Neural progenitor cell (in vitro differentiated cells): ENCODE data around the gene SMC4. TPM values are rescaled to one million over a fixed set of nuclear protein-coding genes. Genes with fewer than 3 reads are reported as not detected.

Experiments used
- DNase-seq: peaks from one replicate; pipeline ENCODE4 v3.0.0-alpha.2; 2016; ENCODE audit warnings: low spot score
- H2AFZ ChIP-seq: fragments of 200-600 bp; sonication (generic); replicated peaks from 2 replicates; pipeline ENCODE4 v1.6.1; 2016; ENCODE audit warnings: antibody characterized with exemption
- H3F3A ChIP-seq: fragments of 200-600 bp; sonication (generic); 2 replicates; pipeline ENCODE4 v1.6.1; 2016; ENCODE audit warnings: antibody characterized with exemption, low read depth
- H3K27ac ChIP-seq: fragments of 200-600 bp; sonication (generic); 2 replicates; pipeline ENCODE4 v1.5.1; 2016; ENCODE audit warnings: mild to moderate bottlenecking
- H3K27me3 ChIP-seq: fragments of 200-600 bp; sonication (generic); 2 replicates; pipeline ENCODE4 v1.6.1; 2016; ENCODE audit warnings: mild to moderate bottlenecking, moderate library complexity
- H3K36me3 ChIP-seq: fragments of 200-600 bp; sonication (generic); 2 replicates; pipeline ENCODE4 v1.5.1; 2016
- H3K4me1 ChIP-seq: fragments of 200-600 bp; sonication (generic); 2 replicates; pipeline ENCODE4 v1.6.1; 2016; ENCODE audit warnings: mixed run types
- H3K4me2 ChIP-seq: fragments of 200-600 bp; sonication (generic); 2 replicates; pipeline ENCODE4 v1.6.1; 2016
- H3K4me3 ChIP-seq: fragments of 200-600 bp; sonication (generic); 2 replicates; pipeline ENCODE4 v1.5.1; 2016
- H3K79me2 ChIP-seq: fragments of 200-600 bp; sonication (generic); 2 replicates; pipeline ENCODE4 v1.6.1; 2016; ENCODE audit warnings: low read depth
- H3K9ac ChIP-seq: fragments of 200-600 bp; sonication (generic); 2 replicates; pipeline ENCODE4 v1.6.1; 2016
- H3K9me3 ChIP-seq: fragments of 200-600 bp; sonication (generic); 2 replicates; pipeline ENCODE4 v1.5.1; 2016; ENCODE audit warnings: low read depth
- H4K20me1 ChIP-seq: fragments of 200-600 bp; sonication (generic); 2 replicates; pipeline ENCODE4 v1.6.1; 2016; ENCODE audit warnings: low read depth
- H3K27ac Mint-ChIP-seq: 3 replicates; pipeline ENCODE4 v1.8.0; 2021; ENCODE audit warnings: mixed read lengths
- H3K27me3 Mint-ChIP-seq: 2 replicates; pipeline ENCODE4 v1.8.0; 2022; ENCODE audit warnings: low read depth, mild to moderate bottlenecking, inconsistent platforms, moderate library complexity, mixed read lengths; ENCODE audit not compliant: insufficient read depth
- H3K36me3 Mint-ChIP-seq: 3 replicates; pipeline ENCODE4 v1.8.0; 2021; ENCODE audit warnings: mixed read lengths
- H3K4me1 Mint-ChIP-seq: 3 replicates; pipeline ENCODE4 v1.8.0; 2021; ENCODE audit warnings: mixed read lengths
- H3K4me3 Mint-ChIP-seq: 3 replicates; pipeline ENCODE4 v1.8.0; 2021; ENCODE audit warnings: mild to moderate bottlenecking, moderate library complexity, mixed read lengths
- H3K9me3 Mint-ChIP-seq: 3 replicates; pipeline ENCODE4 v1.8.0; 2020; ENCODE audit warnings: mixed read lengths
- EZH2 ChIP-seq: fragments of 200-600 bp; sonication (generic); IDR thresholded peaks from 2 replicates; pipeline ENCODE4 v1.6.1; 2017; ENCODE audit warnings: antibody characterized with exemption, mild to moderate bottlenecking, moderate library complexity
- EZH2phosphoT487 ChIP-seq: fragments of 200-600 bp; sonication (generic); IDR thresholded peaks from 2 replicates; pipeline ENCODE4 v1.6.1; 2017; ENCODE audit warnings: antibody characterized with exemption
- total RNA-seq: library from RNA; depleted of rRNA; stranded (reverse); fragments of >200 nt; gene quantifications from 2 replicates; pipeline ENCODE4 v1.2.3, GENCODE V29; 2015; ENCODE audit warnings: low replicate concordance
- TF ChIP-seq, protein P1 (sequence below): fragments of 200-600 bp; sonication (generic); IDR thresholded peaks from 2 replicates; pipeline ENCODE4 v1.5.1; 2017; ENCODE audit warnings: antibody characterized with exemption, mild to moderate bottlenecking

Gene SMC4
- total RNA-seq, 1 donor from 2014 or later: 382 TPM

DNA sequence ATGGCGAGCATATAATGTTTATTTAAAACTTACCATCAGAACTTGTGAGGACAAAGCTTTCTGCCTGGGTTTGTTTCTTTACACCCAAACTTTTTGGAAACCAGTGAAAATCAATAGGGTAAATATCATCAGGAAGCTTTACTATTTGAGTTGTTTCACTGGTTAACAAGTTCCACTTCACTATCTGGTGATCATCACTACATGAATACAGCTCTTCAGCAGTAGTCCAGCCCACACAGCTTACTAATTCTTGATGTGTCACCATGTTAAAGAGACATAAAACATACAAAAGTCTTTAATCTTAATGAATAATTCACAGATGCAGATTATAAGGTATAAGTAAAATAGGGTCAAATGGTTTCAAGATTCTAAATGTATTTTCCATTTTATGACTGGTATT lies 18.0 kb upstream of the SMC4 start:
- Mint-ChIP-seq H3K4me3 (no peak overlapping the region), H3K27me3 (no peaks in the 10 kb centered on the region), H3K36me3 (no peaks in the 10 kb centered on the region), H3K27ac (no peak overlapping the region), H3K9me3 (no peaks in the 10 kb centered on the region), H3K4me1 (no peaks in the 10 kb centered on the region)
- H3K4me1 ChIP-seq: peaks cover 6% of the 10 kb centered on the region
- no peak overlapping the region for H2AFZ ChIP-seq
- peaks cover 47% of the 10 kb centered on the region for H3K79me2 ChIP-seq
- no peak for DNase-seq
- H3K9ac ChIP-seq: no peak overlapping the region
- no peak overlapping the region for H3K4me2 ChIP-seq
- no peaks in the 10 kb centered on the region for H3K36me3 ChIP-seq
- no peak overlapping the region for H3K27ac ChIP-seq
- no peaks in the 10 kb centered on the region for H3K9me3 ChIP-seq
- no peaks in the 10 kb centered on the region for H3F3A ChIP-seq
- TF ChIP-seq, protein P1, sequence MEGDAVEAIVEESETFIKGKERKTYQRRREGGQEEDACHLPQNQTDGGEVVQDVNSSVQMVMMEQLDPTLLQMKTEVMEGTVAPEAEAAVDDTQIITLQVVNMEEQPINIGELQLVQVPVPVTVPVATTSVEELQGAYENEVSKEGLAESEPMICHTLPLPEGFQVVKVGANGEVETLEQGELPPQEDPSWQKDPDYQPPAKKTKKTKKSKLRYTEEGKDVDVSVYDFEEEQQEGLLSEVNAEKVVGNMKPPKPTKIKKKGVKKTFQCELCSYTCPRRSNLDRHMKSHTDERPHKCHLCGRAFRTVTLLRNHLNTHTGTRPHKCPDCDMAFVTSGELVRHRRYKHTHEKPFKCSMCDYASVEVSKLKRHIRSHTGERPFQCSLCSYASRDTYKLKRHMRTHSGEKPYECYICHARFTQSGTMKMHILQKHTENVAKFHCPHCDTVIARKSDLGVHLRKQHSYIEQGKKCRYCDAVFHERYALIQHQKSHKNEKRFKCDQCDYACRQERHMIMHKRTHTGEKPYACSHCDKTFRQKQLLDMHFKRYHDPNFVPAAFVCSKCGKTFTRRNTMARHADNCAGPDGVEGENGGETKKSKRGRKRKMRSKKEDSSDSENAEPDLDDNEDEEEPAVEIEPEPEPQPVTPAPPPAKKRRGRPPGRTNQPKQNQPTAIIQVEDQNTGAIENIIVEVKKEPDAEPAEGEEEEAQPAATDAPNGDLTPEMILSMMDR: no peak
- TF ChIP-seq EZH2 (no peak), EZH2phosphoT487 (no peak)
- no peaks in the 10 kb centered on the region for H3K27me3 ChIP-seq
- peaks cover 8% of the 10 kb centered on the region for H4K20me1 ChIP-seq
- no peak overlapping the region for H3K4me3 ChIP-seq

DNA sequence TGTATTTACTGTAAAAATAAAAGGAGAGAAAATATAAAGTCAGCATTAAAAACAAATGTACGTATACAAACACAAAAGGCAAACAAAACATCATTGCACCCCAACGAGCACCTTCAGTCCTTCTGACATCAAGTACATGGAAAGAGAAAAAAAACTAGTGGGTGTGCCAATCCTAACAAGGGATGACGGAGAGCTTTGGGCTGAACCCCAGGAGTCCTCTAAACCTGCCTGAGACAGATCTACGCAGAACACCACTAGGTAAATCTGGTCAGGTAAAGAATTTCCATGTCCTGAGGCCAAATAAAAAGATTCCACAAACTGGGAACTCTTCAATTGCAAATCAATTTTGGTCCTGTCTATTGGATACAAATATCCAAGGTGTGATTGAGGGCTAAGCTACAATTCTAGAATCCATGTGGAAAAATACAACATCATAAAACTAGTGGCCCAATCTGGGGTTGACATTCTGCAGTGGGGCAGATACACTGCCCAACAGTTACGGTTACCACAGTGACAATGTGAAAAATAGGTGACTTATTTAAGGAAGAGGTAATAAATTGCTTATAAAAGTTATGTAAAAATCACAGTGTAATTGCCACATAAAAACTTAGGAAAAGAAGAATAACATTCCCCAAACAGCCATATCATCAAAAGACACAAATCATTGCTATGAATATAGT lies 14.7 kb upstream of the SMC4 start:
- Histone ChIP-seq H3F3A (no peaks in the 10 kb centered on the region), H3K27ac (no peak overlapping the region), H2AFZ (no peak overlapping the region), H3K4me3 (no peak overlapping the region), H3K4me1 (peaks cover 6% of the 10 kb centered on the region), H3K79me2 (peaks cover 71% of the 10 kb centered on the region), H3K27me3 (no peaks in the 10 kb centered on the region), H3K9ac (no peak overlapping the region), H3K4me2 (no peak overlapping the region), H4K20me1 (peaks cover 17% of the 10 kb centered on the region), H3K9me3 (no peaks in the 10 kb centered on the region), H3K36me3 (no peaks in the 10 kb centered on the region)
- no peak overlapping the region for H3K4me3 Mint-ChIP-seq
- no peaks in the 10 kb centered on the region for H3K4me1 Mint-ChIP-seq
- H3K9me3 Mint-ChIP-seq: no peaks in the 10 kb centered on the region
- peak; percentile 7 for DNase-seq
- TF ChIP-seq, protein P1: no peak
- TF ChIP-seq EZH2: no peak
- no peak for TF ChIP-seq EZH2phosphoT487
- H3K36me3 Mint-ChIP-seq: peaks cover under 1% of the 10 kb centered on the region
- no peak overlapping the region for H3K27ac Mint-ChIP-seq
- H3K27me3 Mint-ChIP-seq: no peaks in the 10 kb centered on the region

DNA sequence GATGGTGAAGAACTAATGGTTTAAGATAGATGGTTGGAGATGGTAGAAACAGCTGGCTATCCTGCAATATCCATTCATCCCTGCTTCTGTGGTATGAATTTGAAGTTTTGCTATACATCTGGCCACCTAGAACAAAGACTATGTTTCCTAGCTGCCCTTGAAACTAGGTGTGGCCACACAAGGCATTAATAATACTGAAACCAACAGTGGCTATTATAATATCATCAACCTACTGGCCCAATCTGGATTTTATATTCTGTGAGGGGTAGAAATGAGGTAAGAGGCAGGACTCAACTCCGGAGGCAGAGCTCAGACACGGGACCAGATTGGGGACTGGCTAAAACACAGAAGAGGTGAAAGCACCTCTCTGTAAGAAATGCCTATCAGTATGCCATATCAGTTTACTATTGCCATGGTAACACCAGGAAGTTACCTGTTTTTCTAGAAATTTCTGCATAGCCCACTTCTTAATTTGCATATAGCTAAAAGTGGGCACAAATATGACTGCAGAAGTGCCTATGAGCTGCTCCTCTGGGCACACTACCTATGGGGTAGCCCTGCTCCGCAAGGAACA lies 8.8 kb upstream of the SMC4 start:
- Histone ChIP-seq H3K27me3 (no peaks in the 10 kb centered on the region), H3K4me1 (peaks cover 8% of the 10 kb centered on the region), H3K9me3 (no peaks in the 10 kb centered on the region), H3K27ac (no peak overlapping the region), H3K36me3 (no peaks in the 10 kb centered on the region), H4K20me1 (peaks cover 20% of the 10 kb centered on the region), H2AFZ (no peak overlapping the region), H3K9ac (no peak overlapping the region), H3K4me3 (no peak overlapping the region), H3F3A (no peaks in the 10 kb centered on the region), H3K4me2 (no peak overlapping the region), H3K79me2 (peaks cover 86% of the 10 kb centered on the region)
- H3K4me1 Mint-ChIP-seq: peaks cover 5% of the 10 kb centered on the region
- H3K27me3 Mint-ChIP-seq: no peaks in the 10 kb centered on the region
- H3K9me3 Mint-ChIP-seq: no peaks in the 10 kb centered on the region
- no peak overlapping the region for H3K27ac Mint-ChIP-seq
- H3K36me3 Mint-ChIP-seq: peaks cover 4% of the 10 kb centered on the region
- no peak overlapping the region for H3K4me3 Mint-ChIP-seq
- TF ChIP-seq EZH2phosphoT487 (no peak), EZH2 (no peak)
- TF ChIP-seq, protein P1: no peak
- DNase-seq: no peak
